Measurements from ENCODE around the gene MGAT4A. TPM values are rescaled to one million over a fixed set of nuclear protein-coding genes. Genes with fewer than 3 reads are reported as not detected.
"Not testable (repeated sequence)": the region's sequence is repeated elsewhere in the genome, so short reads cannot be mapped to it uniquely, and the experiment has no call there.

MGAT4A gene
- total and polyA plus RNA-seq, 2 experiments from 2014 or later: 4.4 to 5.6 TPM

DNA sequence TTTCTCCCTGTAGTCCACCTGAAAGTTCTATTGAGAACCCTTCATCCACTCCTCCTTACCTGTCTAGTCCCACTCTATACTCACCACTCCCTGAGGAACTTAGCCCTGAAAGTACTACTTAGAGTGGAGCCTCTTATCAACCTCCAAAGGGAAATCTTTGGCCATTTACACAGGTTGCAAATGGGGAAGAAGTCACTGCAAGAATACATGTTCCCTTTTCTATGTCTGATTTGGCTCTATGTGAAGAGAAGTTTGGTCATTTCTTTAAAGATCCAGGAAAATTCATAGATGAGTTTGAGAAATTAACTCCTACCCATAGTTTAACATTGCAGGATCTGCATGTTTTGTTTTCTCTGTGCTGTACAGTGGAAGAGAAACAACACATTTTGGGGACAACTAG lies 22.9 kb upstream of the MGAT4A start (continued):
- TF ChIP-seq, protein P1, sequence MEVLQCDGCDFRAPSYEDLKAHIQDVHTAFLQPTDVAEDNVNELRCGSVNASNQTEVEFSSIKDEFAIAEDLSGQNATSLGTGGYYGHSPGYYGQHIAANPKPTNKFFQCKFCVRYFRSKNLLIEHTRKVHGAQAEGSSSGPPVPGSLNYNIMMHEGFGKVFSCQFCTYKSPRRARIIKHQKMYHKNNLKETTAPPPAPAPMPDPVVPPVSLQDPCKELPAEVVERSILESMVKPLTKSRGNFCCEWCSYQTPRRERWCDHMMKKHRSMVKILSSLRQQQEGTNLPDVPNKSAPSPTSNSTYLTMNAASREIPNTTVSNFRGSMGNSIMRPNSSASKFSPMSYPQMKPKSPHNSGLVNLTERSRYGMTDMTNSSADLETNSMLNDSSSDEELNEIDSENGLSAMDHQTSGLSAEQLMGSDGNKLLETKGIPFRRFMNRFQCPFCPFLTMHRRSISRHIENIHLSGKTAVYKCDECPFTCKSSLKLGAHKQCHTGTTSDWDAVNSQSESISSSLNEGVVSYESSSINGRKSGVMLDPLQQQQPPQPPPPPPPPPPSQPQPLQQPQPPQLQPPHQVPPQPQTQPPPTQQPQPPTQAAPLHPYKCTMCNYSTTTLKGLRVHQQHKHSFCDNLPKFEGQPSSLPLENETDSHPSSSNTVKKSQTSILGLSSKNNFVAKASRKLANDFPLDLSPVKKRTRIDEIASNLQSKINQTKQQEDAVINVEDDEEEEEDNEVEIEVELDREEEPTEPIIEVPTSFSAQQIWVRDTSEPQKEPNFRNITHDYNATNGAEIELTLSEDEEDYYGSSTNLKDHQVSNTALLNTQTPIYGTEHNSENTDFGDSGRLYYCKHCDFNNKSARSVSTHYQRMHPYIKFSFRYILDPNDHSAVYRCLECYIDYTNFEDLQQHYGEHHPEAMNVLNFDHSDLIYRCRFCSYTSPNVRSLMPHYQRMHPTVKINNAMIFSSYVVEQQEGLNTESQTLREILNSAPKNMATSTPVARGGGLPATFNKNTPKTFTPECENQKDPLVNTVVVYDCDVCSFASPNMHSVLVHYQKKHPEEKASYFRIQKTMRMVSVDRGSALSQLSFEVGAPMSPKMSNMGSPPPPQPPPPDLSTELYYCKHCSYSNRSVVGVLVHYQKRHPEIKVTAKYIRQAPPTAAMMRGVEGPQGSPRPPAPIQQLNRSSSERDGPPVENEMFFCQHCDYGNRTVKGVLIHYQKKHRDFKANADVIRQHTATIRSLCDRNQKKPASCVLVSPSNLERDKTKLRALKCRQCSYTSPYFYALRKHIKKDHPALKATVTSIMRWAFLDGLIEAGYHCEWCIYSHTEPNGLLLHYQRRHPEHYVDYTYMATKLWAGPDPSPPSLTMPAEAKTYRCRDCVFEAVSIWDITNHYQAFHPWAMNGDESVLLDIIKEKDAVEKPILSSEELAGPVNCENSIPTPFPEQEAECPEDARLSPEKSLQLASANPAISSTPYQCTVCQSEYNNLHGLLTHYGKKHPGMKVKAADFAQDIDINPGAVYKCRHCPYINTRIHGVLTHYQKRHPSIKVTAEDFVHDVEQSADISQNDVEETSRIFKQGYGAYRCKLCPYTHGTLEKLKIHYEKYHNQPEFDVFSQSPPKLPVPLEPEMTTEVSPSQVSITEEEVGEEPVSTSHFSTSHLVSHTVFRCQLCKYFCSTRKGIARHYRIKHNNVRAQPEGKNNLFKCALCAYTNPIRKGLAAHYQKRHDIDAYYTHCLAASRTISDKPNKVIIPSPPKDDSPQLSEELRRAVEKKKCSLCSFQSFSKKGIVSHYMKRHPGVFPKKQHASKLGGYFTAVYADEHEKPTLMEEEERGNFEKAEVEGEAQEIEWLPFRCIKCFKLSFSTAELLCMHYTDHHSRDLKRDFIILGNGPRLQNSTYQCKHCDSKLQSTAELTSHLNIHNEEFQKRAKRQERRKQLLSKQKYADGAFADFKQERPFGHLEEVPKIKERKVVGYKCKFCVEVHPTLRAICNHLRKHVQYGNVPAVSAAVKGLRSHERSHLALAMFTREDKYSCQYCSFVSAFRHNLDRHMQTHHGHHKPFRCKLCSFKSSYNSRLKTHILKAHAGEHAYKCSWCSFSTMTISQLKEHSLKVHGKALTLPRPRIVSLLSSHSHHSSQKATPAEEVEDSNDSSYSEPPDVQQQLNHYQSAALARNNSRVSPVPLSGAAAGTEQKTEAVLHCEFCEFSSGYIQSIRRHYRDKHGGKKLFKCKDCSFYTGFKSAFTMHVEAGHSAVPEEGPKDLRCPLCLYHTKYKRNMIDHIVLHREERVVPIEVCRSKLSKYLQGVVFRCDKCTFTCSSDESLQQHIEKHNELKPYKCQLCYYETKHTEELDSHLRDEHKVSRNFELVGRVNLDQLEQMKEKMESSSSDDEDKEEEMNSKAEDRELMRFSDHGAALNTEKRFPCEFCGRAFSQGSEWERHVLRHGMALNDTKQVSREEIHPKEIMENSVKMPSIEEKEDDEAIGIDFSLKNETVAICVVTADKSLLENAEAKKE (CRISPR knock-in tag; IDR thresholded peaks at IDR 0.05): no peak
- no peak for TF ChIP-seq POLR2AphosphoS5 (IDR thresholded peaks at IDR 0.05; ENCODE audit: low read depth)

DNA sequence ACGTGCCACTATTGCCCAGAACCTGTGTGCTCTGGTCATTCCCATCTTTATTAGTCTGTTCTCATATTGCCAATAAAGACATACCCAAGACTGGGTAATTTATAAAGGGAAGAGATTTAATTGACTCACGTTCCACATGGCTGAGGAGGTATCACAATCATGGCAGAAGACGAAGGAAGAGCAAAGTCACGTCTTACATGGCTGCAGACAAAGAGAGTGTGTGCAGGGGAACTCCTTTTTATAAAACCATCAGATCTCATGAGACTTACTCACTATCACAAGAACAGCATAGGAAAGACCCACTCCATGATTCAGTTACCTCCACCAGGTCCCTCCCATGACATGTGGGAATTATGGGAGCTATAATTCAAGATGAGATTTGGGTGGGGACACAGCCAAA lies 21.8 kb upstream of the MGAT4A start:
- not testable (repeated sequence) for DNase-seq (ENCODE audit: low spot score); H3K4me3 Mint-ChIP-seq; H4K20me1 ChIP-seq (replicated peaks; ENCODE audit: insufficient read depth); H3K4me1 ChIP-seq (ENCODE audit: insufficient read depth); H3K36me3 Mint-ChIP-seq (ENCODE audit: low read depth); H3K9me3 Mint-ChIP-seq; H3K4me1 Mint-ChIP-seq; H3K27me3 Mint-ChIP-seq (ENCODE audit: insufficient read depth, low read depth, poor library complexity); ATAC-seq; H2AFZ ChIP-seq; H3K4me2 ChIP-seq; H3K79me2 ChIP-seq (replicated peaks; ENCODE audit: insufficient read depth); H3K27ac ChIP-seq (ENCODE audit: low read depth); H3K4me3 ChIP-seq; H3K36me3 ChIP-seq (ENCODE audit: insufficient read depth); H3K27ac Mint-ChIP-seq; H3K9me2 ChIP-seq (ENCODE audit: insufficient read depth); H3F3A ChIP-seq (replicated peaks; ENCODE audit: low read depth); H3K27me3 ChIP-seq (ENCODE audit: insufficient read depth)

DNA sequence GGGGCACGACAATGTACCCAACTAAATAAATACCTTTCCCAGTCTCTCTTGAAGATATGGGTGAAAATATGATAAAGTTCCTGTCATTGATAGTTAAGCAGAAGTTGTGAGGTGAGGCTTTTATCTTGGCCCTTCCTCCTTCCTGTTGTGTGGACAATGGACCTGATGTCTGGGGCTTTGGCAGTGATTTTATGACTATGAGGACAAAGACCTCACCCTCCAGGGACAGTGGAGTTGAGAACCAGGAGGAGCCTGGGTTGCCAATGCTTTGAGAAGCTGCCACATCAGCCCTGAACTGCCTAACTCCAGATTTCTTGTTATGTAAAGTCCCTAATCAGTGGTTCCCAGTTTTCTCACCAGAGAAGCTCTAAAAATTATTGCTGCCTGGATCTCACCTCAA lies 20.8 kb upstream of the MGAT4A start:
- Mint-ChIP-seq H3K4me3 (no peak overlapping the region), H3K27me3 (ENCODE audit: insufficient read depth, low read depth, poor library complexity) (peaks cover 5% of the 10 kb centered on the region), H3K27ac (no peak overlapping the region), H3K9me3 (no peaks in the 10 kb centered on the region; the same call in 1 of the 3 replicates), H3K36me3 (ENCODE audit: low read depth) (no peaks in the 10 kb centered on the region), H3K4me1 (peaks cover 12% of the 10 kb centered on the region)
- DNase-seq (ENCODE audit: low spot score) (no peak), ATAC-seq (no peak)
- no peaks in the 10 kb centered on the region; the same call in 1 of the 2 replicates for H3K9me2 ChIP-seq (ENCODE audit: insufficient read depth)
- no peaks in the 10 kb centered on the region for H3K4me1 ChIP-seq (ENCODE audit: insufficient read depth)
- H3K27me3 ChIP-seq (ENCODE audit: insufficient read depth): no peaks in the 10 kb centered on the region
- no peaks in the 10 kb centered on the region for H3K36me3 ChIP-seq (ENCODE audit: insufficient read depth)
- no peaks in the 10 kb centered on the region for H3K79me2 ChIP-seq (replicated peaks; ENCODE audit: insufficient read depth)
- H3K4me3 ChIP-seq: no peak overlapping the region
- no peaks in the 10 kb centered on the region for H3F3A ChIP-seq (replicated peaks; ENCODE audit: low read depth)
- H4K20me1 ChIP-seq (replicated peaks; ENCODE audit: insufficient read depth): no peaks in the 10 kb centered on the region
- H3K4me2 ChIP-seq: no peak overlapping the region
- H2AFZ ChIP-seq: no peak overlapping the region
- no peak overlapping the region for H3K27ac ChIP-seq (ENCODE audit: low read depth)
- TF ChIP-seq, protein P2, sequence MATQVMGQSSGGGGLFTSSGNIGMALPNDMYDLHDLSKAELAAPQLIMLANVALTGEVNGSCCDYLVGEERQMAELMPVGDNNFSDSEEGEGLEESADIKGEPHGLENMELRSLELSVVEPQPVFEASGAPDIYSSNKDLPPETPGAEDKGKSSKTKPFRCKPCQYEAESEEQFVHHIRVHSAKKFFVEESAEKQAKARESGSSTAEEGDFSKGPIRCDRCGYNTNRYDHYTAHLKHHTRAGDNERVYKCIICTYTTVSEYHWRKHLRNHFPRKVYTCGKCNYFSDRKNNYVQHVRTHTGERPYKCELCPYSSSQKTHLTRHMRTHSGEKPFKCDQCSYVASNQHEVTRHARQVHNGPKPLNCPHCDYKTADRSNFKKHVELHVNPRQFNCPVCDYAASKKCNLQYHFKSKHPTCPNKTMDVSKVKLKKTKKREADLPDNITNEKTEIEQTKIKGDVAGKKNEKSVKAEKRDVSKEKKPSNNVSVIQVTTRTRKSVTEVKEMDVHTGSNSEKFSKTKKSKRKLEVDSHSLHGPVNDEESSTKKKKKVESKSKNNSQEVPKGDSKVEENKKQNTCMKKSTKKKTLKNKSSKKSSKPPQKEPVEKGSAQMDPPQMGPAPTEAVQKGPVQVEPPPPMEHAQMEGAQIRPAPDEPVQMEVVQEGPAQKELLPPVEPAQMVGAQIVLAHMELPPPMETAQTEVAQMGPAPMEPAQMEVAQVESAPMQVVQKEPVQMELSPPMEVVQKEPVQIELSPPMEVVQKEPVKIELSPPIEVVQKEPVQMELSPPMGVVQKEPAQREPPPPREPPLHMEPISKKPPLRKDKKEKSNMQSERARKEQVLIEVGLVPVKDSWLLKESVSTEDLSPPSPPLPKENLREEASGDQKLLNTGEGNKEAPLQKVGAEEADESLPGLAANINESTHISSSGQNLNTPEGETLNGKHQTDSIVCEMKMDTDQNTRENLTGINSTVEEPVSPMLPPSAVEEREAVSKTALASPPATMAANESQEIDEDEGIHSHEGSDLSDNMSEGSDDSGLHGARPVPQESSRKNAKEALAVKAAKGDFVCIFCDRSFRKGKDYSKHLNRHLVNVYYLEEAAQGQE (IDR thresholded peaks at IDR 0.05; ENCODE audit: unreplicated experiment): no peak
- TF ChIP-seq ZNF331 (CRISPR knock-in tag; IDR thresholded peaks at IDR 0.05; ENCODE audit: low read depth) (no peak), CREB1 (CRISPR knock-in tag; IDR thresholded peaks at IDR 0.05; ENCODE audit: low read depth) (no peak), JUNB (IDR thresholded peaks at IDR 0.05; ENCODE audit: unreplicated experiment) (no peak), EZH2phosphoT487 (IDR thresholded peaks at IDR 0.05; ENCODE audit: unreplicated experiment) (no peak)
- TF ChIP-seq, protein P3, sequence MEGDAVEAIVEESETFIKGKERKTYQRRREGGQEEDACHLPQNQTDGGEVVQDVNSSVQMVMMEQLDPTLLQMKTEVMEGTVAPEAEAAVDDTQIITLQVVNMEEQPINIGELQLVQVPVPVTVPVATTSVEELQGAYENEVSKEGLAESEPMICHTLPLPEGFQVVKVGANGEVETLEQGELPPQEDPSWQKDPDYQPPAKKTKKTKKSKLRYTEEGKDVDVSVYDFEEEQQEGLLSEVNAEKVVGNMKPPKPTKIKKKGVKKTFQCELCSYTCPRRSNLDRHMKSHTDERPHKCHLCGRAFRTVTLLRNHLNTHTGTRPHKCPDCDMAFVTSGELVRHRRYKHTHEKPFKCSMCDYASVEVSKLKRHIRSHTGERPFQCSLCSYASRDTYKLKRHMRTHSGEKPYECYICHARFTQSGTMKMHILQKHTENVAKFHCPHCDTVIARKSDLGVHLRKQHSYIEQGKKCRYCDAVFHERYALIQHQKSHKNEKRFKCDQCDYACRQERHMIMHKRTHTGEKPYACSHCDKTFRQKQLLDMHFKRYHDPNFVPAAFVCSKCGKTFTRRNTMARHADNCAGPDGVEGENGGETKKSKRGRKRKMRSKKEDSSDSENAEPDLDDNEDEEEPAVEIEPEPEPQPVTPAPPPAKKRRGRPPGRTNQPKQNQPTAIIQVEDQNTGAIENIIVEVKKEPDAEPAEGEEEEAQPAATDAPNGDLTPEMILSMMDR (conservative IDR thresholded peaks at IDR 0.05; ENCODE audit: low read depth in 2 of 2): no peak

Data from GM23338 (cell line).